GM19372 (cell line): ENCODE results near the gene LRRC71.

Source experiments
- ATAC-seq: cut with Tn5 transposase; IDR thresholded peaks from one replicate; pipeline ENCODE4 v1.9.1; 2021; ENCODE audit warnings: mild to moderate bottlenecking, low read depth, moderate library complexity; ENCODE audit not compliant: unreplicated experiment

LRRC71 gene

GRCh38 chr1:156943756-156944155 is 23.3 kb downstream of the LRRC71 start:
- ATAC-seq: no peak

- ATAC-seq: no peak
Observed at GRCh38 chr1:156944268-156944667, 23.8 kb downstream of the LRRC71 start.

GRCh38 chr1:156944848-156945247 is 24.4 kb downstream of the LRRC71 start:
- no peak for ATAC-seq

GRCh38 chr1:156945881-156946661 is 25.6 kb downstream of the LRRC71 start:
- ATAC-seq: no peak

- ATAC-seq: no peak
Observed at GRCh38 chr1:156947127-156947526, 26.7 kb downstream of the LRRC71 start.

- ATAC-seq: no peak
Observed at GRCh38 chr1:156947818-156948525, 27.5 kb downstream of the LRRC71 start.

GRCh38 chr1:156948708-156949107 is 28.3 kb downstream of the LRRC71 start:
- ATAC-seq: no peak

- no peak for ATAC-seq
Observed at GRCh38 chr1:156949127-156949526, 28.7 kb downstream of the LRRC71 start.

- ATAC-seq: no peak
Observed at GRCh38 chr1:156951371-156951770, 30.9 kb downstream of the LRRC71 start.

- ATAC-seq: no peak
Observed at GRCh38 chr1:156953571-156953970, 33.1 kb downstream of the LRRC71 start.

- ATAC-seq: no peak
Observed at GRCh38 chr1:156956333-156956732, 35.9 kb downstream of the LRRC71 start.

- no peak for ATAC-seq
Observed at GRCh38 chr1:156957634-156958033, 37.2 kb downstream of the LRRC71 start.

- no peak for ATAC-seq
Observed at GRCh38 chr1:156958247-156958714, 37.8 kb downstream of the LRRC71 start.

- no peak for ATAC-seq
Observed at GRCh38 chr1:156959414-156959813, 39.0 kb downstream of the LRRC71 start.

GRCh38 chr1:156959925-156960324 is 39.5 kb downstream of the LRRC71 start:
- no peak for ATAC-seq

GRCh38 chr1:156961709-156962108 is 41.3 kb downstream of the LRRC71 start:
- no peak for ATAC-seq

- no peak for ATAC-seq
Observed at GRCh38 chr1:156963621-156964020, 43.2 kb downstream of the LRRC71 start.

- no peak for ATAC-seq
Observed at GRCh38 chr1:156964441-156964840, 44.0 kb downstream of the LRRC71 start.

- no peak for ATAC-seq
Observed at GRCh38 chr1:156969496-156969895, 49.1 kb downstream of the LRRC71 start.

- no peak for ATAC-seq
Observed at GRCh38 chr1:156970017-156970416, 49.6 kb downstream of the LRRC71 start.

GRCh38 chr1:156973417-156973816 is 53.0 kb downstream of the LRRC71 start:
- ATAC-seq: no peak

- no peak for ATAC-seq
Observed at GRCh38 chr1:156975084-156975483, 54.7 kb downstream of the LRRC71 start.
